Peyer's patch (tissue), 4 donors: ENCODE data around the gene KRT77.

Experiments used
- CTCF ChIP-seq, 6 experiments: fragments of 450-650 bp in 4 of 6; fragments of 200-600 bp in 2 of 6; sonication (generic) in 1 of 6; IDR thresholded peaks; one replicate each; pipeline ENCODE4 v1.5.1; 2017 to 2019; ENCODE audit warnings: antibody characterized with exemption in 6 of 6, mild to moderate bottlenecking in 3 of 6, moderate library complexity in 1 of 6
- POLR2A ChIP-seq, 2 donors: fragments of 450-650 bp; IDR thresholded peaks; one replicate each; pipeline ENCODE4 v1.5.1; 2017; ENCODE audit warnings: antibody characterized with exemption in 2 of 2, mild to moderate bottlenecking in 2 of 2, moderate library complexity in 2 of 2

- no peak for TF ChIP-seq CTCF (IDR thresholded peaks at IDR 0.05)
- no peak for TF ChIP-seq POLR2A (IDR thresholded peaks at IDR 0.05)
Observed at GRCh38 chr12:52682381-52682660, 21.0 kb downstream of the KRT77 start.
